Measurements from ENCODE around the gene SNTG2. TPM values are rescaled to one million over a fixed set of nuclear protein-coding genes. Genes with fewer than 3 reads are reported as not detected.

The SNTG2 gene
- total RNA-seq, 1 donor from 2014 or later, result 1.9 TPM

DNA sequence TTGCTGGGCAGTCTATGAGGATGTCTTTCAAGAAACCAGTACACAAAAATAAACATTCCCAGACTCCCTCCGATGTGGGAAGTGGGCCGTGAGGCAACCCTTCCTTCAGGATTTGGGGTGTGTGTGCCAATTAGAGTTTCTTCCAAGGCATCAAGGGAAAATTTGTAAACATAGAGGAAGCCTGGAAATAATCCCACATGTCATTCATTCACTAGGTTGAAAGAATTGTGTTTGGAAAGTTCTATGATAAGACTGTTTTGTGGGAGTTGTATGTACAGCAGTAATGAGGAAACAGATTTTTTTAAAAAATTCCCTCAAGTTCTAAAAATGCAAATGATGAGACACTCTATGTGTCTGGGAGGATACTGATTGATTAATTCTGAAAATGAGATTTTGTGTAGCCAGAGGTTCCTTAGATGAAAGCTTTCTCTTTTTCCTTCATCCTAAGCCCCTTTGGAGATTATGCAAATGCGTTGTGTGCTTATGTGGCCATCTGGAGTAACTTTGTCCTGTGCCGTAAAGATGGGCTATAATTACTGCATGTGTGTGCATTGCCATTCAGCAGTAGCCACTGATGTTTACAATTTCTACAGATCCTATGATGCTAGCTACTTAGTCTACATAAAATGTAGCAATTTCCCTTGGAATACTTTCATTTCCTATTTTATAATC is 354.8 kb downstream of the SNTG2 start:
- no peak overlapping the region for H3K27ac Mint-ChIP-seq (ENCODE audit: unreplicated experiment)
- TF ChIP-seq, protein P1, sequence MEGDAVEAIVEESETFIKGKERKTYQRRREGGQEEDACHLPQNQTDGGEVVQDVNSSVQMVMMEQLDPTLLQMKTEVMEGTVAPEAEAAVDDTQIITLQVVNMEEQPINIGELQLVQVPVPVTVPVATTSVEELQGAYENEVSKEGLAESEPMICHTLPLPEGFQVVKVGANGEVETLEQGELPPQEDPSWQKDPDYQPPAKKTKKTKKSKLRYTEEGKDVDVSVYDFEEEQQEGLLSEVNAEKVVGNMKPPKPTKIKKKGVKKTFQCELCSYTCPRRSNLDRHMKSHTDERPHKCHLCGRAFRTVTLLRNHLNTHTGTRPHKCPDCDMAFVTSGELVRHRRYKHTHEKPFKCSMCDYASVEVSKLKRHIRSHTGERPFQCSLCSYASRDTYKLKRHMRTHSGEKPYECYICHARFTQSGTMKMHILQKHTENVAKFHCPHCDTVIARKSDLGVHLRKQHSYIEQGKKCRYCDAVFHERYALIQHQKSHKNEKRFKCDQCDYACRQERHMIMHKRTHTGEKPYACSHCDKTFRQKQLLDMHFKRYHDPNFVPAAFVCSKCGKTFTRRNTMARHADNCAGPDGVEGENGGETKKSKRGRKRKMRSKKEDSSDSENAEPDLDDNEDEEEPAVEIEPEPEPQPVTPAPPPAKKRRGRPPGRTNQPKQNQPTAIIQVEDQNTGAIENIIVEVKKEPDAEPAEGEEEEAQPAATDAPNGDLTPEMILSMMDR (IDR thresholded peaks at IDR 0.05; ENCODE audit: insufficient read depth, low read depth, low read length), result no peak
- no peak for TF ChIP-seq EZH2 (IDR thresholded peaks at IDR 0.05; ENCODE audit: insufficient read depth, low read length)
- H3K27me3 Mint-ChIP-seq (ENCODE audit: low read depth, unreplicated experiment), result peaks cover 6% of the 10 kb centered on the region

DNA sequence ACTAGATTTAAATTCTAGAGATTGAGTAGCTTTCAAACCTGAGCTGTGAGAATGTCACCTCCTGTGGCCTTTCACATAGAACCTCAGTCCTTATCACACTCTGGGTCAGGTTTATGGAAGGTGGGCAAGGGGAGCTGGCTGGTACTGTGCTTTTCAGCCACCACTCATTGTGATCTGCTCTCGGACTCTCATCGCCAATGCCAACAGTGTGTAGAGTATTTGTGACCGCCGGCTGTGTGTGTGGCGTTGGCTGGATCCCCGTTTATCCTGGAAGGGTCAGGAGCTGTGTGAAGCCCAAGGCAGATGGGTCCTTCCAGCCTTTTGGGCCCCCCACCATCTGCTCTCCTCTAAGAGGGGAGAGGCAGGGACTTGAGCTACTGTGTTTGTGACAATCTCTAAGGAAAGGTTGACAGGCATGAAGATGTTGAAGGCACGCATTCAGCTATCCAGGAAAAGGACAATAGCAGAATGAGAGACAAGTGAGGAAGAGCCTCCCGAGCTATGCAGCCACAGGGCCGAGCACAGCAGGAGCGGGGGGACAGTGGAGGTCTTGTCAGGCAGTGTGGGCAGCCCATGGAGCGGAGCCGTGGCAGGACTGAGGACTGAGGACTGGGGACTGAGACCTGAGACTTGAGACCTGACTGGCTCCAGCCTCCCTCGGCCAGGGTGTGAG is 355.5 kb downstream of the SNTG2 start:
- Mint-ChIP-seq H3K36me3 (ENCODE audit: low read depth, unreplicated experiment) (no peaks in the 10 kb centered on the region), H3K27me3 (ENCODE audit: low read depth, unreplicated experiment) (peaks cover 6% of the 10 kb centered on the region), H3K27ac (ENCODE audit: unreplicated experiment) (no peak overlapping the region), H3K4me3 (ENCODE audit: unreplicated experiment) (no peak overlapping the region), H3K9me3 (ENCODE audit: unreplicated experiment) (no peaks in the 10 kb centered on the region), H3K4me1 (ENCODE audit: low read depth, unreplicated experiment) (no peaks in the 10 kb centered on the region)
- no peak overlapping the region for H3K9ac ChIP-seq (ENCODE audit: low read length)
- H4K20me1 ChIP-seq (ENCODE audit: insufficient read depth, low read length), result no peaks in the 10 kb centered on the region
- no peak overlapping the region for H3K4me3 ChIP-seq (ENCODE audit: insufficient read depth, low read depth, low read length)
- no peaks in the 10 kb centered on the region for H3K36me3 ChIP-seq (ENCODE audit: insufficient read depth, low read length)
- H3K27me3 ChIP-seq (ENCODE audit: insufficient read depth, low read length), result no peaks in the 10 kb centered on the region
- H3K79me2 ChIP-seq (ENCODE audit: insufficient read depth, low read length), result no peaks in the 10 kb centered on the region
- DNase-seq (ENCODE audit: low read depth) (no peak), FAIRE-seq (no peak)
- no peaks in the 10 kb centered on the region for H3K9me3 ChIP-seq (ENCODE audit: insufficient read depth, low read depth, low read length)
- TF ChIP-seq, protein P1 (IDR thresholded peaks at IDR 0.05; ENCODE audit: insufficient read depth, low read depth, low read length), result no peak
- TF ChIP-seq EZH2 (IDR thresholded peaks at IDR 0.05; ENCODE audit: insufficient read depth, low read length), result no peak
- no peak overlapping the region for H3K4me2 ChIP-seq (ENCODE audit: low read length)
- no peak overlapping the region for H3K27ac ChIP-seq (ENCODE audit: low read depth, low read length)
- no peak overlapping the region for H2AFZ ChIP-seq (ENCODE audit: low read depth, low read length)
- no peaks in the 10 kb centered on the region for H3K4me1 ChIP-seq (ENCODE audit: insufficient read depth, low read length)

More for the DNA sequence above, 354.8 kb downstream of the SNTG2 start:
- Histone ChIP-seq H3K79me2 (ENCODE audit: insufficient read depth, low read length) (no peaks in the 10 kb centered on the region), H4K20me1 (ENCODE audit: insufficient read depth, low read length) (no peaks in the 10 kb centered on the region), H3K4me3 (ENCODE audit: insufficient read depth, low read depth, low read length) (no peak overlapping the region), H3K4me1 (ENCODE audit: insufficient read depth, low read length) (no peaks in the 10 kb centered on the region), H3K27ac (ENCODE audit: low read depth, low read length) (no peak overlapping the region), H3K36me3 (ENCODE audit: insufficient read depth, low read length) (no peaks in the 10 kb centered on the region), H2AFZ (ENCODE audit: low read depth, low read length) (no peak overlapping the region), H3K27me3 (ENCODE audit: insufficient read depth, low read length) (no peaks in the 10 kb centered on the region), H3K9me3 (ENCODE audit: insufficient read depth, low read depth, low read length) (no peaks in the 10 kb centered on the region), H3K9ac (ENCODE audit: low read length) (no peak overlapping the region), H3K4me2 (ENCODE audit: low read length) (no peak overlapping the region)
- FAIRE-seq, result no peak
- Mint-ChIP-seq H3K4me1 (ENCODE audit: low read depth, unreplicated experiment) (no peaks in the 10 kb centered on the region), H3K36me3 (ENCODE audit: low read depth, unreplicated experiment) (no peaks in the 10 kb centered on the region), H3K9me3 (ENCODE audit: unreplicated experiment) (no peaks in the 10 kb centered on the region), H3K4me3 (ENCODE audit: unreplicated experiment) (no peak overlapping the region)
- no peak for DNase-seq (ENCODE audit: low read depth)
